Spleen (tissue), 7 donors: Measurements from ENCODE around the gene IRAG1.

Experiments
- POLR2A ChIP-seq, 3 donors: fragments of 450-650 bp; IDR thresholded peaks; one replicate each; pipeline ENCODE4 v1.5.1; 2017; ENCODE audit warnings: antibody characterized with exemption in 3 of 3, mild to moderate bottlenecking in 1 of 3
- POLR2AphosphoS5 ChIP-seq, 3 donors: sonication (generic); formaldehyde crosslinking; IDR thresholded peaks; one replicate each; pipeline ENCODE4 v1.5.1; 2017; ENCODE audit warnings: antibody characterized with exemption in 3 of 3
- TF ChIP-seq, protein P1 (sequence below), 11 experiments: fragments of 200-600 bp in 7 of 11; fragments of 450-650 bp in 4 of 11; sonication (generic) in 4 of 11; IDR thresholded peaks in 8 of 11; conservative IDR thresholded peaks in 3 of 11; 1 replicate in 7 of 11; 2 replicates in 4 of 11; pipeline versions ENCODE4 v1.4.0 to v1.8.0; 2016 to 2021; ENCODE audit warnings: antibody characterized with exemption in 11 of 11, inconsistent platforms in 4 of 11, mild to moderate bottlenecking in 1 of 11
- donor health status: DM: no; HTN: no; CAD: no; lungs with moderate emphysema.
- donor health status: DM: no; HTN: no; CAD: no.
- donor health status: DM: no; HTN: no; CAD: no.

GRCh38 chr11:10719616-10720015, 26.1 kb upstream of the IRAG1 start:
- TF ChIP-seq POLR2A (IDR thresholded peaks at IDR 0.05) (no peak), POLR2AphosphoS5 (IDR thresholded peaks at IDR 0.05) (no peak)
- TF ChIP-seq, protein P1, sequence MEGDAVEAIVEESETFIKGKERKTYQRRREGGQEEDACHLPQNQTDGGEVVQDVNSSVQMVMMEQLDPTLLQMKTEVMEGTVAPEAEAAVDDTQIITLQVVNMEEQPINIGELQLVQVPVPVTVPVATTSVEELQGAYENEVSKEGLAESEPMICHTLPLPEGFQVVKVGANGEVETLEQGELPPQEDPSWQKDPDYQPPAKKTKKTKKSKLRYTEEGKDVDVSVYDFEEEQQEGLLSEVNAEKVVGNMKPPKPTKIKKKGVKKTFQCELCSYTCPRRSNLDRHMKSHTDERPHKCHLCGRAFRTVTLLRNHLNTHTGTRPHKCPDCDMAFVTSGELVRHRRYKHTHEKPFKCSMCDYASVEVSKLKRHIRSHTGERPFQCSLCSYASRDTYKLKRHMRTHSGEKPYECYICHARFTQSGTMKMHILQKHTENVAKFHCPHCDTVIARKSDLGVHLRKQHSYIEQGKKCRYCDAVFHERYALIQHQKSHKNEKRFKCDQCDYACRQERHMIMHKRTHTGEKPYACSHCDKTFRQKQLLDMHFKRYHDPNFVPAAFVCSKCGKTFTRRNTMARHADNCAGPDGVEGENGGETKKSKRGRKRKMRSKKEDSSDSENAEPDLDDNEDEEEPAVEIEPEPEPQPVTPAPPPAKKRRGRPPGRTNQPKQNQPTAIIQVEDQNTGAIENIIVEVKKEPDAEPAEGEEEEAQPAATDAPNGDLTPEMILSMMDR (IDR thresholded peaks at IDR 0.05 in 8 of 11, conservative IDR thresholded peaks at IDR 0.05 in 3 of 11): no peak
